ENCODE measurements around the gene SIKE1. TPM values are rescaled to one million over a fixed set of nuclear protein-coding genes. Genes with fewer than 3 reads are reported as not detected.
A peak's percentile ranks its signal among the peaks of the same experiment; 100 is the strongest.
"Not testable (repeated sequence)": the region's sequence is repeated elsewhere in the genome, so short reads cannot be mapped to it uniquely, and the experiment has no call there.

SIKE1 gene
- total RNA-seq, 1 experiment from 2014 or later, result 79.4 TPM

GRCh38 chr1:114756949-114757454, 23.5 kb downstream of the SIKE1 start:
- no peak for DNase-seq (ENCODE audit: low spot score)
- in situ Hi-C loops (cut with HindIII; ENCODE audit: low sequenced_read_pairs), result no loop called here

GRCh38 chr1:114756009-114756892, 24.2 kb downstream of the SIKE1 start:
- in situ Hi-C loops (cut with HindIII; ENCODE audit: low sequenced_read_pairs), result no loop called here
- no peak for DNase-seq (ENCODE audit: low spot score)

- DNase-seq (ENCODE audit: low spot score), result no peak
- in situ Hi-C loops (cut with HindIII; ENCODE audit: low sequenced_read_pairs), result no loop called here
Measured at GRCh38 chr1:114755006-114755931, 25.2 kb downstream of the SIKE1 start.

GRCh38 chr1:114753702-114754101, 26.8 kb downstream of the SIKE1 start:
- in situ Hi-C loops (cut with HindIII; ENCODE audit: low sequenced_read_pairs); DNase-seq (ENCODE audit: low spot score): not testable (repeated sequence)

GRCh38 chr1:114753143-114753542, 27.3 kb downstream of the SIKE1 start:
- no peak for DNase-seq (ENCODE audit: low spot score)
- in situ Hi-C loops (cut with HindIII; ENCODE audit: low sequenced_read_pairs), result no loop called here

GRCh38 chr1:114750780-114751179, 29.7 kb downstream of the SIKE1 start:
- peak; percentile 27 for DNase-seq (ENCODE audit: low spot score)
- in situ Hi-C loops (cut with HindIII; ENCODE audit: low sequenced_read_pairs), result no loop called here

GRCh38 chr1:114749835-114750234, 30.6 kb downstream of the SIKE1 start:
- in situ Hi-C loops (cut with HindIII; ENCODE audit: low sequenced_read_pairs), result no loop called here

GRCh38 chr1:114746450-114747121, 33.9 kb downstream of the SIKE1 start:
- in situ Hi-C loops (cut with HindIII; ENCODE audit: low sequenced_read_pairs), result no loop called here
- DNase-seq (ENCODE audit: low spot score), result no peak

More at GRCh38 chr1:114749835-114750234, 30.6 kb downstream of the SIKE1 start:
- DNase-seq (ENCODE audit: low spot score), result no peak

GRCh38 chr1:114745291-114745690, 35.2 kb downstream of the SIKE1 start:
- in situ Hi-C loops (cut with HindIII; ENCODE audit: low sequenced_read_pairs), result no loop called here
- DNase-seq (ENCODE audit: low spot score), result no peak

GRCh38 chr1:114741963-114742746, 38.3 kb downstream of the SIKE1 start:
- in situ Hi-C loops (cut with HindIII; ENCODE audit: low sequenced_read_pairs), result no loop called here
- DNase-seq (ENCODE audit: low spot score), result no peak

DNA sequence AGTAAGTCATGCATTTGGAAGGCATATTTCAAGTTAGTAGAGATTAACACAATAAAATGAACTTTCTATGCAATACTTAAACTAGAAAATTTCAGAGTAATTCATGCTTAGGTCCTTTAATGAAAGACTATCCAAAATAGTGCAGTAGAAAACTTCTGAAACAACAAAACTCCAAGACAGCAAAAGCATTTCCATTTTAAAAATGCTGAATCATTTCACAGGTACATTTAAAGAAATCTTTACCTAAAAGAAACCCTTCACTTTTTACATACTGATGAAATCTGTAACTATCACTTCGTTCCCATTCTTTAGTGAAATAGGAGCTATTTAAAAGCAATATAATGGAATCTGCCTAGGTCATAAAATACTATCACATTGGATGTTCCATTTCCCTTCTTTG, 40.2 kb downstream of the SIKE1 start:
- in situ Hi-C loops (cut with HindIII; ENCODE audit: low sequenced_read_pairs), result no loop called here
- no peak for DNase-seq (ENCODE audit: low spot score)

- no peak for DNase-seq (ENCODE audit: low spot score)
- in situ Hi-C loops (cut with HindIII; ENCODE audit: low sequenced_read_pairs), result no loop called here
Measured at GRCh38 chr1:114737314-114737849, 43.1 kb downstream of the SIKE1 start.

DNA sequence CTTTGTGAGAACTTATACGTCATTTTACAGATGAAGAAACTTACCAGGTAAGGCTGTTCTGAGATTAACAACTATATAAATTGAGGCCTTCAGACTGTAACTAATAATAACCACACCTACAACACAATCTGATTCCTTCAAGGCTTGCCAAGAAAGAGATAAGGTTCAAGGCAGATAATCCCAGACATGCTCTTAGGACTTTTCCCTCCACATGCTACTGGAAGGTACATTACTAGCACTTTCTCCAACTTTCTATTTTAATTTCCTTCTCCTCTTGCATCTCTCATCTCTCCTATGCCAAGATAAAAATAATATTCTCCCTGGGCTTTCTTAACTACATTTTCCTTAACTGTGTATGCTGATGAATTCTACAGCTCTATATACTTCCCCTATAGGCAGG, 45.0 kb downstream of the SIKE1 start:
- in situ Hi-C loops (cut with HindIII; ENCODE audit: low sequenced_read_pairs), result no loop called here
- no peak for DNase-seq (ENCODE audit: low spot score)

- peak; percentile 22 for DNase-seq (ENCODE audit: low spot score)
- in situ Hi-C loops (cut with HindIII; ENCODE audit: low sequenced_read_pairs), result no loop called here
Measured at GRCh38 chr1:114729782-114730181, 50.7 kb downstream of the SIKE1 start.

GRCh38 chr1:114728553-114728952, 51.9 kb downstream of the SIKE1 start:
- no peak for DNase-seq (ENCODE audit: low spot score)
- in situ Hi-C loops (cut with HindIII; ENCODE audit: low sequenced_read_pairs), result no loop called here

GRCh38 chr1:114725230-114725629, 55.3 kb downstream of the SIKE1 start:
- in situ Hi-C loops (cut with HindIII; ENCODE audit: low sequenced_read_pairs), result no loop called here

GRCh38 chr1:114723915-114724314, 56.6 kb downstream of the SIKE1 start:
- in situ Hi-C loops (cut with HindIII; ENCODE audit: low sequenced_read_pairs), result no loop called here
- no peak for DNase-seq (ENCODE audit: low spot score)

More at GRCh38 chr1:114725230-114725629, 55.3 kb downstream of the SIKE1 start:
- no peak for DNase-seq (ENCODE audit: low spot score)

DNA sequence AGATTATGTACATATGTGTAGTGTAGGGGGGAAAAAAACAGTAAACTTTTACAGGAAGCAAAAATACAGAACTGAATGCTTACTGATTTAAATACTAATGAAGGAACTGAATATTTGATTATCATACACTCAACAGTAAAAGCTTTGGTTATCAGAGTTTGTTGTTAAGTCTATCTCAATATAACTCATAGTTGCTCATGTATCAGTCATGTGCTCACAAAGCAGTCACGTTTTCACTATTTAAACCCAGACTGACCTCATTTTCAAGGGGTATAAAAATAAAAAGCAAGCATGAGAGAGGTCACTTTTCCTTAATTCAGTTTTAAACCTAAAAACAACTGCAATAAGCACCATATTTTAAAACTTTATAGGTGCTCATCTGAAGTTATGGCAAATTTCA, 57.0 kb downstream of the SIKE1 start:
- no peak for DNase-seq (ENCODE audit: low spot score)
- in situ Hi-C loops (cut with HindIII; ENCODE audit: low sequenced_read_pairs), result no loop called here

Data from G401 (cell line).